GM18868 (cell line): ENCODE results near the gene PFDN1.

Experiments used
- ATAC-seq: cut with Tn5 transposase; IDR thresholded peaks from one replicate; pipeline ENCODE4 v1.9.1; 2021; ENCODE audit warnings: mild to moderate bottlenecking, moderate library complexity; ENCODE audit not compliant: unreplicated experiment

Gene PFDN1

DNA sequence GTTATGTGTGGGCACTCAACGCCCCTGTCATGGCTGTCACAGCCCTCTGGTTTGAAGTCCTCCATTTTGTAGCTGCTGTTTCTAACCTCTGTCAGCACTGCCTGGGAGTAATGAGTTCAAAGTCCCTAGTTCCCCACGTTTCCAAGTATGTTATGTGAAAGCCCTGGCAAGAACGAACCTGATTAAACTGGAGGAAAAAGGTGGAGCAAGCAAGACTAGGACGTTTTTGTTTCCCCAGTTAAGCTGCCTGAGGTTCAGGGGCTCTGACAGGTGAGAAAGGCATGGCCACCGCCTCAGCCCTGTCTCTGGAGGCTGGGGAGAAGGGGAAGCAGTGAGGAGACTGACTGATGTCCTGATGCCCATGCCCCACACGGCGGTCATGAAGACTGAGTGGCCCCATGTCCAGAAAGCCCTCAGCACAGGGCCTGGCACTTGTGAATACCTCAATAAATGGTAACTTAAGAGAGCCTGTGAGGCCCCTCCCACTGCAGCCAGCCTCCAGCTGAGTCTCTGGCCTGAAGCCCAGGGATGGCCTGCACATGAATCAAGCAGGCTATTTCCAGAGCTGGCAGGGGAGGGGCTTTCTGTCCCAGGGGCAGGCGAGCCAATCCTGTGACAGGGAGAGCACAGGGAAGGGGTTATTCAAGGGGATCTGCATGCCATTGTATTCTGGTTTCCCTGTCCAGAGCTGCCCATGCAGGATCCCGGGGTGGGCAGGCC is 61.8 kb downstream of the PFDN1 start:
- no peak for ATAC-seq

GRCh38 chr5:140239939-140240700 is 62.8 kb downstream of the PFDN1 start:
- peak; percentile 74 for ATAC-seq

- no peak for ATAC-seq
Measured at GRCh38 chr5:140239461-140239860, 63.4 kb downstream of the PFDN1 start.

GRCh38 chr5:140238756-140239155 is 64.1 kb downstream of the PFDN1 start:
- ATAC-seq, result no peak

- ATAC-seq, result no peak
Measured at GRCh38 chr5:140236891-140237598, 65.9 kb downstream of the PFDN1 start.

GRCh38 chr5:140235791-140236551 is 66.9 kb downstream of the PFDN1 start:
- ATAC-seq, result no peak

DNA sequence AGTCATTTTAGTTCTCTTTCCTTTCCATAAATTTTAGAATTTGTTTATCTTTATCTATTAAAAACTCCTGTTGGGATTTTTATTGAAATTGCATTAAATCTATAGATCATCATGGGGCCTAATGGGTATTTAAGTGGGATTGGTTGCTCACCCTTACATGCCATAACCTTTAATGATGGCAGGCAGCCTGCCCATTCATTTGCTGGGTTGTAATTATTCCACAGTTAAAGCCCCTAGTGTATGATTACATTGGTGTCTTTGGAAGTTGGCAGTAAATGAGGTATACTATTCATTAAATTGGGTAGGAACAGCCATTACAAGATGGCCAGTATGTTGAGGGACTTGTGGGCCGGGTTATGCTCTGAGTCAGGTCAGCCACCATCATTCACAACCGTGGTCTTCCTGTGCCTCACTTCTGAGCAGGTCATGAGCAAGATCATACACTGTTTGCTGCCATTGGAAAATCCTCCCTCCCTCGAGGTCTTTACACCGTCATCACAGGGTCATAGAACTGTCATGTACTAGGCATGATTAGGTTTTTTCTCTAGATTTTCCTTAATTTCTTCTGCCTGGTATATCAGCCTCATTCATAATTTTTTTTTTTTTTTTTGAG is 68.4 kb downstream of the PFDN1 start:
- ATAC-seq, result no peak

DNA sequence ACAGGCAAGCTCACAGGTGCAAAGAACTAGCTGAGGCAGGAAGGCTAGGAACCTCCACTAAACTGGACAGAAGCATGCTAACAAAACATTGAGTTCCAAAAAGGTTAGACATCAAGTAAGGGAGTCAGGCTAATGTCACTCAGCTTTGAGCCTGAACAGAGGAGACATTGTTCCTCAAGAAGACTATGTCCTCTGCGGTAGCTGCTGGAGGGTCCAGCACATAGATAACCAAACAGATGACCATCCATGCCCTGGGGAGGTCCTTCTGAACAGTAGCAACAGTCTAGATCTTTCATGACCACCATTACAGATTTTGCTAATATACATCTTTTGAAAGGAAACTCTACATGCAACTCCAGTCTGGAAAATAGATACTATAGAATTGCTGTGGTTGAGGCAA is 70.2 kb downstream of the PFDN1 start:
- no peak for ATAC-seq

- no peak for ATAC-seq
Measured at GRCh38 chr5:140230373-140230772, 72.5 kb downstream of the PFDN1 start.

- no peak for ATAC-seq
Measured at GRCh38 chr5:140228364-140228837, 74.5 kb downstream of the PFDN1 start.

GRCh38 chr5:140227046-140227445 is 75.9 kb downstream of the PFDN1 start:
- ATAC-seq, result no peak

- ATAC-seq, result no peak
Measured at GRCh38 chr5:140225396-140225795, 77.5 kb downstream of the PFDN1 start.

- no peak for ATAC-seq
Measured at GRCh38 chr5:140224658-140225057, 78.2 kb downstream of the PFDN1 start.

DNA sequence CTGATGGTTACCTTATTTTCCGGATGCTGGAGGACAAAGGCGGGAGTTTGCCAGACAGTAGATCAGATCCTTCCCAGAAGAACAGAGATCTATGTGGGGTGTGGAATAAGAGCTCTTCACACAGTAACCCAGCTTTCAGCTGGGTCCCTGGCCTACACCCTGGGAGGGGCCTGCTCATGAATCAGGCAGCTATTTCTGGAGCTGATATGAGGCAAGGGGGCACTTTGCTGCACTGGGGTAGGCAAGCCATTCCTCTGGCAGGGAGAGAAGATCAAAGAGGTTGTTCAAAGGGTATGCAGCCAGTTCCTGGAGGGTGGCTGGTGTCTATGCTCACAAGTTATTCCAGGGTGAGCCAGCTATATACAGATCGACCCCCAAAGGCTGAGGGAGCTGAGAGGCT is 79.3 kb downstream of the PFDN1 start:
- ATAC-seq, result no peak

- ATAC-seq, result peak; percentile 33
Measured at GRCh38 chr5:140222416-140222815, 80.5 kb downstream of the PFDN1 start.

- peak; percentile 63 for ATAC-seq
Measured at GRCh38 chr5:140221697-140222223, 81.1 kb downstream of the PFDN1 start.

- ATAC-seq, result no peak
Measured at GRCh38 chr5:140220698-140221064, 82.2 kb downstream of the PFDN1 start.

- peak; percentile 59 for ATAC-seq
Measured at GRCh38 chr5:140220032-140220697, 82.7 kb downstream of the PFDN1 start.

- ATAC-seq, result no peak
Measured at GRCh38 chr5:140219068-140219991, 83.6 kb downstream of the PFDN1 start.
